NAMALWA (cell line): ENCODE measurements around the gene DIP2B.

Source experiments
- DNase-seq: peaks from one replicate; pipeline ENCODE4 v3.0.0-alpha.2; 2015; ENCODE audit warnings: low spot score

Gene DIP2B

DNA sequence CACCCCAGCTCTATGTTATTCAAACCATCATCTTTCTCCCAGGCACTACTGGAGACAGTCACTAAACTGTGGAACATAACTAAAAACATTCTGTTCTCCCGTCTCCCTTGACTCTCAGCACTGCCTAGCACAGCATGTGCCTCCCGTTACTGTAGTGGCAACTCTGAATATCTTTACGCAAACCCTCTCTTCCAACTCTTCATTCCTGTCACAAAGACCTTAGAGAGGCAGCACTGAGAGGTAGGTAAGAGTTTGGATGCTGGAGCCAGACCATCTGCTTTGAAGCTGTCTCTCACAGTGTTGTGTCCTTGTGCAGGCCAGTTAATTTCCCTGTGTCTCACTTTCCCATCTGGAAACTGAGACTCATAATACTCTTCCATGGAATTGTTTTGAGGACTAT lies 108.1 kb downstream of the DIP2B start:
- no peak for DNase-seq

GRCh38 chr12:50613463-50613862 lies 108.7 kb downstream of the DIP2B start:
- no peak for DNase-seq

DNA sequence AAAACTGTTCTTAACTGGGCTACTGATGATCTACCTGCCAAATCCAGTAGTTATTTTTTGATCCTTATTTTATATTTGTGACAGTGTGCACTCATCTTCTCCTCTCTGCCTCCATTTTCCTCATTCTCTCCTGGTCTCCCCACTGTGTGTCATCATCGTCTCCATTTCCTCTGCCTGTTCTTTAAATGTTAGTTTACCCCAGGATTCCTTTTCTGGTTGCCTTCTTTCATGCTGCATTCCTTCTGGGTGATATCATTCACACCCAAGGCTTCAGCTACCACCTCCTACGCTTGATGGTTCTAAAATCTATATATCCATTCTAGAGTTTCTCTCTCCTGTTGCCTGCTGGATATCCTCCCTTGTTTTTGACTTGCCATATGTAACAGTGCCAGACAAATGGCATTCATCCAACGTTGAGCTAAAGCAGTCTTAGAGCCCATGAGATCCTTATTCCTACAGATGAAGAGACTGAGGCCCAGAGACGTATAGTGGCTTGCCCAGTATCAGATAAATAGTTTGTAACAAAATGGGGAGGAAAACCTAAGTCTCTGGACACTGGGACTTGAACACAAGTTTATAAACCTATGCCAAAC lies 109.5 kb downstream of the DIP2B start:
- no peak for DNase-seq

DNA sequence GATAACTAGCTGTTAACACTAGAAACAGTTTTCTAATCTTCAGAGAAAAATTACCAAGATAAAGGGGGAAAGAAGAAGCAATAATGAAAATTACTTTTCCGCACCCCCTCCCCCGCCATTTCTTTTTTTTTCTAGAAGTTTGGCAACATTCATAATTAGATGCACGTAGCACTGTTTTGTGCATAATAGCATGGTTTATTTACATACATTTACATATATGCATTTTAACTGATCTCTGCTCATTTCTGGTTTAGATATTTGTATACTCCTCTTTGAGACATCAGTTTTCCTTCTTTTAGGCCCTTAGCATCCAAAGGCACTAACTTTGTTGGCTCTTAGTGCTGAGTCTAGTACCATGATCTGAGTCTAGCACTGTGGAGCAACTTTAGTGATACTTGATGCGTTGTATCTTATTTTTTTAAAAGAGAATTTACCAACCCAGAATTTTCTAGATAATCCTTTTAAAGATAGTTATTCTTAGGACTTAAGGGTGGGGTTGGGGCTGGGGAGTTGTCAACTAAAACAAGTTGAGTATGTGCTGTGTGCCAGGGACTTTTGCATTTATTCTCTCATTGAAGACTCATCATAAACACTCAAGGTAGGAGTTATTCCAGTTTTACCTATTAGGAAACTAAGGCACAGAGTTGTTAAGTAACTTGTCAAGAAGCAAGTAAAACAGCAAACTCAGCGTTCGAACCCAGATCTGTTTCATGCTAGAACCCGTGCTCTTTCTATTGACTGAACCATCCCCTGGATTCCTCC lies 110.5 kb downstream of the DIP2B start:
- DNase-seq = no peak

DNA sequence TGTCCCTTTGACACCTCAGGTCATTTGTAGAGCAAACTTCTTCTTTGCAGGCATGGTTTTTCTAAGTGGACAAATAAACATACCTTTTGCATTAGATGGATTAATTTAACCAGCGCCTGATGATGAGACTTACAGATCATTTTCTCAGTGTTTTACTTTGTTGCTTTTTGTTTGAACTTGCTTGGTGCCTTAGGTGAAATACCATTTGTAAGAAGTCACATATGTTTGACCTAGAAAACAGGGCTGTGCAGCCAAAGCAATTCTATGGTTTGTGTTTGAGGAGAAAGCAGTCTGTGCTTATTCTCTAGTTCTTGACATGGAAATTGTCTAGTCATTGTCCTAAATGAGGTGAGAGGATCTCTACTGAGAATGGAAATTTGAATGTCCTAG lies 111.1 kb downstream of the DIP2B start:
- no peak for DNase-seq

DNA sequence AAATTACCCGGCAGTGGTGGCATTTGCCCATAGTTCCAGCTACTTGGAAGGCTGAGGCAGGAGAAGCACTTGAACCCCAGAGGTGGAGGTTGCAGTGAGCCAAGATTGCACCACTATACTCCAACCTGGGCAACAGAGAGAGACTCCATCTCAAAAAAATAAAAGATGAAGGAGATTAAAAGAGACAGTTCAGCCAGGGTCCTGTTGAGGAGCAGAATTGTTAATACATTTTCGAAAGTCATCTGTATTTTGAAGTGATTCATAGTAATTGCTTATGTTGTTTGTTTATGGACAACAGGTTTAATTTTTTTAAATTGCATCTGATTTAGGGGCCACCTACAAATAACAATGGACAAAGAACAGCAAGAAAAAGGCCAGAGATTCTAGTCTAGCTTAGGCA lies 112.9 kb downstream of the DIP2B start:
- DNase-seq = no peak

DNA sequence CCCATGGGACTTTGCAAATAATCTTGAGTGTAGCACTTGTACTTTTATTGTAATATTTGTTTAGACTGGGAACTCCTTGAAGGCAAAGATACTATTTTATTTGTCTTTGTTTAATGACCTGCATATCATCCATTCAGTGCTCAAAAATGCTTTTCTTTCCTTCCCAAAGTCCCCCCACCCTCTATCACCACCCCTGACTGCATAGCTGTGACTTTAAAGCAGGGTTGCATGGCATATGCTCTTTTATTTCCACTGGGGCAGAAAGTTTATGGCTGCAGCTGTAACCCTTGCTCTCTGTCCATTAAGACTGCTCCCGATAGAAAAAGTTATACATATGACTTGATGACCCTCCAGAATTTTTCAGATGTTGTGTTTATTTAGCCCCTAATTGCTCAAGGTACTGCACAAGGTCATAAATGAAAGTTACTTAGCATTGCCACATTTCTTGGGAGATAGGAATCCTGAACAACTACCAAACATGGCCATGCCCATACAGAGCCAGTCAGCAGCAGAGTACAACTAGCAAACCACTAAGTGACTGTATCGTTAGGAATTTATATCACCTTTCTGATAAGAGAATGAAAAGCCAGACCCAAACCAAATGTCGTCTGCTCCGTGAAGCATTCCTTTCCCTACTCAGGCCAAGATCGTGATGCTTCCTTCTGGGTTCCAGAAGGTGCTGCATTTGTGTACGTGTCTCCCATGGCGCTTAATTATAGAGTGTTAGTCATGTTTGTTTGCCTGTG lies 114.3 kb downstream of the DIP2B start:
- no peak for DNase-seq

GRCh38 chr12:50619610-50619958 lies 114.8 kb downstream of the DIP2B start:
- no peak for DNase-seq

GRCh38 chr12:50620109-50620977 lies 115.6 kb downstream of the DIP2B start:
- DNase-seq = no peak

DNA sequence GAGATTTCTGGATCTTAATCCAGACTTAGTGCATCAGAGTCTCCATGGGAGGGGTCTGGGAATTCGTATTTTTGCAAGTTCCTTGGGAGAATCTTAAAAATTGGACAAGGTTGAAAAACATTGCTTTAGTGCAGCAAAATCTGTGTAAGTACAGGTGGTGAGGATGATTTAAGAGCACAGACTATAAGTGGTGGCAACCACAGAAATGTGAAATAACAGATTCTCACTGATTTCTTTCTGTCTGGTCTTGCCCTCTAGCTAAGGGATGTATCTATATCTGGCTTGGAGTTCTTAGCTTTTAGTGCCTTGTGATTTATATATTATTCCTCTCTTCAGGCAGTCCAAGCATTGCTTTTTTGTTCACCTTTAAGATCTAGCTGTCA lies 116.2 kb downstream of the DIP2B start:
- DNase-seq = no peak

DNA sequence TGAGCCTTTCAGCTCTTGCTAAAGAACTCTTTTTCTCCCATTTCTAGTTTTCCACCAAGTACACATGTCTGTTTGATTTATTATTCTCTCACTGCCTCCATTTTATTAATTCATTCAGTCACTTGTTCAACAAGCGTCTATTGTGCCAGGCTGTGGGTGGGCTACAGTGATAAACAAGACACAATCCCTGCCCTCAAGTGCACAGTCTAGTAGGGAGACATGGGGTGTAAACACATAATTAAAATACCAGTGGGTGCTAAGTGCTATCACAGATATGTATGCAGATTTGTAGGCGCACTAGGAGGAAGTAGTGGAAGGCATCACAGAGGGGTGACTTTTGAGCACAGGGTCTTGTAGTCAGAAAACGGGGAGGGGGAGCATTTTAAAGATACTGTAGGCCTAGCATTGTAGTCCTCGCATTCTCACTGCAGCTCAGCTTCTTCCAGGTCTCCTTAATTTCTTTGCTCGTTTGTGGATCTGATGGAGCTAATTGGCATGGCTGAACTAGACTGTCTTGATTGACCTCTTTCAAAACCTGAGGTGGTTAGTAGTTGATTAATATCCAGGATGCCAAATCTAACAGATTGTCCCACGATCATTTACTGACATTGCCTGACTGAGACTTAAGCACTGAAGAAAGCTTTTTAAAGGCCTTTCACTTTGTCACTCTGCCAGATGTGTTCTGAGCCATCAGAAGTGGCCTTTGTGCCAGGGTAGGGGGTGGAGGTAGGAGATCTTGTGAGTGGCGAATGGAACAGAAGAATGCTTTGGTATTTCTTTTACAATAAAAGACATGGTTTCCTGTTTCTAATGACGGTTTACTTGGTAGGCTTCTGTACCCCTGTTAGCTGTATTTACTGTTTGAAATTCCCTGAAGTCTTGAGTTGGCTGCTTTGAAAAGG lies 116.9 kb downstream of the DIP2B start:
- no peak for DNase-seq

GRCh38 chr12:50625029-50625925 lies 120.5 kb downstream of the DIP2B start:
- no peak for DNase-seq

DNA sequence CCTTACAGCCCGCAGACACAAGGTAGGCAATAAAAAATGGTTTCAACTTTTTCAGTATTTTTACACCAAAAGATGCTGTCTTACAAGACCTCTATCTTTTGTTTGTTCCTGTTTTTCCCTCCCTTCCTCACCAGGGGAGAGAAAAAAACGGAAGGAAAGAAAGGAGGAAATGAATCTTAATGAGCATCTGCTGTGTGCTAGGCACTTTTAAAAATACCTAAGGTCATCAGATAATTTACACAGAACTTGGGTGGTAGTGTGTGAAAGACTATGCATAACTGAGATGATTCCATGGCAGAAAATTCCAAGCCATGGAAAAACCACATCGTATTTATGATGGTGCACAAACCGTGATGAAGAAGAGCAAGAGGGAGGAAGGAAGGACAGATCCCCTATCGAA lies 121.2 kb downstream of the DIP2B start:
- peak; percentile 37 for DNase-seq

DNA sequence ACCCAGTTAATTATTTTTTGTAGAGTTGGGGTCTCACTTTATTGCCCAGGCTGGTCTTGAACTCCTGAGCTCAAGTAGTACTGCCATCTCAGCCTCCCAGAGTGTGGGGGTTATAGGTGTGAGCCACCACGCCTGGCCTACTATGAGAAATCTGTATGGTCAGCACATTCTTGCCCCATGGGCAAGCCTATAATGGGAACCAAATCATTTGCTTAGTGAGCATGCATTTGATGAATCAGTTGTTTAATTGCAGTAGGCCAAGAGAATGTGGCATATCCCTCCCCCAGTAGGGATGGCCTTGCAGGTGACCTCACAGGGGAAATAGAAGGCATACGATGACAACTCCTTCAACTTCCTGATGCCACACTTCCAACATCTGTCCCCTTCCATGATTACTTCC lies 122.7 kb downstream of the DIP2B start:
- DNase-seq = no peak

DNA sequence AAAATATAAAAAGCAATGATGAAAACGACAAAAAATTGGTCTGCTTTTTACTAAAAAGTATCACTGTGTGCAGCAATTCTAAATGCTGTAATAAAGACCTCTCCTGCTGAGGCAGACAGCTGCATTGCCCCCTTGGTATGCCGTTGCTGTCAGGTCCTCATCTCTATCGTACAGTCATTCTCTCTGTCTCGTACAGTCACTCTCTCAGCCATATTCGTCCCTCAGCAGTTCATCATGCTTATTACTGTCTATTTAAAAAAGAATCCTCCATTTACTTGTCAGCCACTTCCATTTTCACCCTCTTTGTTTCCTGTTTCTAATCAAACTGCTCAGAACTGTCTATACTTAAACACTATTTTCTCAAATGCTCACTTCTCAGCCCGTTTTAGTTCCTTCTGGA lies 123.6 kb downstream of the DIP2B start:
- no peak for DNase-seq

GRCh38 chr12:50633955-50634354 lies 129.2 kb downstream of the DIP2B start:
- DNase-seq = no peak

DNA sequence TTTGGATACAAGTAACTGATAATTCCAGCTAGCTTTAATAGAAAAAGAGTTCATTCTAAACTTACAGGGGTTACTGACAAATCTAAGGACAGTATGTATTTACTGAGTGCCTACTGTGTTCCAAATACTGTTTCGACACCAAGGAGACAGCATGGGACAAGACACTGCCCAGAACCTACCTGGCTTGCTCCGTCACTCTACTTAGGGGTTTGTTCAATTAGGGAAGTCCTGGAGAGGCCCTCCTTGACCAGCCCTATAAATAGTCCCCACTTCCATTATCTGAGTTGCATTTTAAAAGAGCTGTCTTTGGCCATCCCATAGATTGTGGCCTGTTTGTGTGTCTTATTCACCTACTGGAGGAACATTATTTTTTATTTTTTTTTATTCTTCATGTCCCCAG lies 129.6 kb downstream of the DIP2B start:
- DNase-seq = no peak

DNA sequence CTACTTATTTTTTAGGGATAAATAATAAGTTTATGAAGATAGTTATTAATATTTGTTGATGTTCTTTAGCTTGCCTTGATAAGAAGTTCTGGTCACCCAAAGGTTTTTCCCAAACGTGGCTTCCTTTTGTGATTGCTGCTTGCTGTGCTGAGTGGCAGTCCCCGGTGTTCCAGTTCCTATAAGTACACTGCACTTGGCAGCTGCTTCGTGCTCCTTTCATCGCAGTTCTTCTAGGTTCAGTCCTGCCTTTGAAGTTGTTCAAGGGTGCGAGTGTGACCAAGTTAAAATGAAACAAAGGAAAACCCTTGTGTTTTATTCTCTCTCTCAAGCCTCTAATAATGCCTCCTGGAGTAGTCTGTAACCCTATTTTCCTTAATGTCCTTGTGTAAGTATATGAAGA lies 130.6 kb downstream of the DIP2B start:
- DNase-seq = no peak

- DNase-seq = no peak
Observed at GRCh38 chr12:50635857-50636256, 131.1 kb downstream of the DIP2B start.

DNA sequence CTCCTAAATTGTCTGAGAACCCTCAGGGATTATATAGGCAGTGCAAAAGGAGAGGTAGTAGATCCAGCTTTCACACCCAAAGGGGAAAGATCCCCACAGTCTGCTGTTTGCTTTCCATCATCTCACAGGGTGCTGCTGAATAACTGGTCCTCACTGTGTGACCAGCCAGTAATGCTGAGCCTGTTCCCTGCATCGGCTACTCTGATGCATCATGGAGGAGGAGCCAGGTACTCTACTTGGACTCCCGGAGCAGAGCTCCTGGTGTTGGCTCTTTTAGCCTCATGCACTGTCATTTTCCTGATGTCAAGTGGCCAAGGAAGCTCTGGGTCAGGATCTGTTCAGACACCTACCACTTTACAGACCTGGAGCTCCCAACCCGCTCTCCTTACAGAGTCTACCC lies 131.7 kb downstream of the DIP2B start:
- DNase-seq = no peak
